Measurements from ENCODE around the gene PDLIM7. TPM values are rescaled to one million over a fixed set of nuclear protein-coding genes. Genes with fewer than 3 reads are reported as not detected.

PDLIM7 gene
- total RNA-seq, 4 donors from 2014 or later = 316 to 1,085 (median 575) TPM

DNA sequence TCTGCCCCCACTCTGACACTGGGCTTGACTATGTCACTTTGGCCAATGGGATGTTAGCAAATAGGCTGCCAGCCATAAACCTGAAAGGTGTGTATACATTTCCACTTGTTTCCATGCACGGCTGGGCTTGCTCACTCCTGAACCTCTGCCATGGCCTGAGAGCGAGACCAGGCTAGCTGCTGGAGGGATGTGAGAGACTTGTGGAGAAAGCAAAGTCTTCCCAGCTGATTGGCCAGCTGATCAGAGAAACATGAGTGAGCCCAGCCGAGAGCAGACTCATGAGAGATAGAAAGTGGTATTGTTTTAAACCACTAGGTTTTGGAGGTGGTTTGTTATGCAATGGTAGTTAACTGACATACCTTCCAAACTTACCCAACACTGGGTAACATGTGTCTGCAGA lies 43.0 kb upstream of the PDLIM7 start:
- H3K4me1 ChIP-seq = peaks cover 67 to 93% (median 85%) of the 10 kb centered on the region in 4 donors
- no peaks in the 10 kb centered on the region for H3K27me3 ChIP-seq
- peaks cover 3 to 35% (median 23%) of the 10 kb centered on the region in 4 donors for H3K36me3 ChIP-seq
- intact Hi-C loops (cut with DNase I) = no loop called here
- DNase-seq (ENCODE audit: extremely low spot score) = no peak
- H3K27ac ChIP-seq (replicated peaks in 1 of 4) = peak overlapping the region in 2 of 4 donors; percentile 3 to 4
- no peaks in the 10 kb centered on the region for H3K9me3 ChIP-seq
- no peak for TF ChIP-seq POLR2A (IDR thresholded peaks at IDR 0.05; ENCODE audit: low read depth)
- TF ChIP-seq, protein P1, sequence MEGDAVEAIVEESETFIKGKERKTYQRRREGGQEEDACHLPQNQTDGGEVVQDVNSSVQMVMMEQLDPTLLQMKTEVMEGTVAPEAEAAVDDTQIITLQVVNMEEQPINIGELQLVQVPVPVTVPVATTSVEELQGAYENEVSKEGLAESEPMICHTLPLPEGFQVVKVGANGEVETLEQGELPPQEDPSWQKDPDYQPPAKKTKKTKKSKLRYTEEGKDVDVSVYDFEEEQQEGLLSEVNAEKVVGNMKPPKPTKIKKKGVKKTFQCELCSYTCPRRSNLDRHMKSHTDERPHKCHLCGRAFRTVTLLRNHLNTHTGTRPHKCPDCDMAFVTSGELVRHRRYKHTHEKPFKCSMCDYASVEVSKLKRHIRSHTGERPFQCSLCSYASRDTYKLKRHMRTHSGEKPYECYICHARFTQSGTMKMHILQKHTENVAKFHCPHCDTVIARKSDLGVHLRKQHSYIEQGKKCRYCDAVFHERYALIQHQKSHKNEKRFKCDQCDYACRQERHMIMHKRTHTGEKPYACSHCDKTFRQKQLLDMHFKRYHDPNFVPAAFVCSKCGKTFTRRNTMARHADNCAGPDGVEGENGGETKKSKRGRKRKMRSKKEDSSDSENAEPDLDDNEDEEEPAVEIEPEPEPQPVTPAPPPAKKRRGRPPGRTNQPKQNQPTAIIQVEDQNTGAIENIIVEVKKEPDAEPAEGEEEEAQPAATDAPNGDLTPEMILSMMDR (IDR thresholded peaks at IDR 0.05) = no peak
- TF ChIP-seq EP300 (IDR thresholded peaks at IDR 0.05) = no peak
- TF ChIP-seq POLR2AphosphoS5 (IDR thresholded peaks at IDR 0.05) = no peak
- no peak overlapping the region for H3K4me3 ChIP-seq
- WGBS = 38% methylated on average over 3 of the region's 3 CpGs

DNA sequence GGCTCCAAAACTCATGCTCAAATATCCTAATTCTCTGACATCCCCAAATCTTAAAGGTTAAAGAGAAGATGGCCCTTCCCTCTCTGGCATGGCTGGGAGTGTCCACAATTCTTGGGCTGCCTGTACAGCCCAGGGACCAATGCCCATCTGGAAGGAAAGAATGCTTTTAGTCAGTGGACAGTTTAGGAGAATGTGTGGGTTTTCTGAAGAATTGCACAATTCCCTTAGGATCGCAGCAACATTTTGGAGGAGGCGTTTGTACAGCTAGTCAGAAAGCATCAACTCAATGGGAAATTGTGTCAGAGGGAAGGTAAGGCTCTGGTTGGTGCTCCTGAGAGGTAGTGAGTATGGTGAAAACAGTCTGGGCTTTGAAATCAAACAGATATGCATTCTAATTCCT lies 42.0 kb upstream of the PDLIM7 start:
- Histone ChIP-seq H3K9me3 (no peaks in the 10 kb centered on the region), H3K36me3 (peaks cover 3 to 45% (median 28%) of the 10 kb centered on the region in 4 donors), H3K27ac (replicated peaks in 1 of 4) (peak overlapping the region; percentile 75 to 82 (median 80)), H3K27me3 (no peaks in the 10 kb centered on the region), H3K4me1 (peaks cover 60 to 87% (median 75%) of the 10 kb centered on the region in 4 donors), H3K4me3 (no peak overlapping the region)
- DNase-seq (ENCODE audit: extremely low spot score) = no peak
- 73% methylated on average over 2 of the region's 2 CpGs for WGBS
- intact Hi-C loops (cut with DNase I) = no loop called here
- TF ChIP-seq EP300 (IDR thresholded peaks at IDR 0.05) = no peak

DNA sequence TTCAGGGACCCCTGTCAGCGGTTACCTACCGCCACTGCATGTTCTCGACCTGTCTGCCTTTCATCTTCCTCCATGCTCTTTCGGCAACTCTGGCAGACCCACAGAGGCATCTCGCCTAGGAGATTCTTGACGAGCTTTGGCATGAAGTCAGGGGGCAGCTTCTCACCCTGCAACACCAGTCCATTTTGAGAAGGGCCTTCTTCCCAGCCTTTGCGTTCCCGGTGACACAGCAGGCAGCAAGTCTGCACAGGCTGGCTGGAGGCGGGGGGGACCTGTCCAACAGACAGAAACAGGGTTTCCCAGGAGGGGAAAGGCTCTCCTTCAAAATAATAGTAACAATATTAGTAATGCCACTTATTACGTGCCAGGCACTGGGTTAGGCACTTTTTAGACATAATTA lies 41.5 kb upstream of the PDLIM7 start:
- 94% methylated on average over 8 of the region's 10 CpGs for WGBS
- no peak for TF ChIP-seq POLR2AphosphoS5 (IDR thresholded peaks at IDR 0.05)
- no peak for TF ChIP-seq POLR2A (IDR thresholded peaks at IDR 0.05; ENCODE audit: low read depth)
- TF ChIP-seq, protein P1 (IDR thresholded peaks at IDR 0.05) = no peak
- no peak for TF ChIP-seq EP300 (IDR thresholded peaks at IDR 0.05)
- Histone ChIP-seq H3K27ac (replicated peaks in 1 of 4) (peak overlapping the region; percentile 75 to 82 (median 80)), H3K9me3 (no peaks in the 10 kb centered on the region), H3K27me3 (no peaks in the 10 kb centered on the region), H3K4me3 (no peak overlapping the region), H3K36me3 (peaks cover 3 to 50% (median 31%) of the 10 kb centered on the region in 4 donors), H3K4me1 (peaks cover 56 to 84% (median 69%) of the 10 kb centered on the region in 4 donors)
- intact Hi-C loops (cut with DNase I) = no loop called here
- DNase-seq (ENCODE audit: extremely low spot score) = no peak

DNA sequence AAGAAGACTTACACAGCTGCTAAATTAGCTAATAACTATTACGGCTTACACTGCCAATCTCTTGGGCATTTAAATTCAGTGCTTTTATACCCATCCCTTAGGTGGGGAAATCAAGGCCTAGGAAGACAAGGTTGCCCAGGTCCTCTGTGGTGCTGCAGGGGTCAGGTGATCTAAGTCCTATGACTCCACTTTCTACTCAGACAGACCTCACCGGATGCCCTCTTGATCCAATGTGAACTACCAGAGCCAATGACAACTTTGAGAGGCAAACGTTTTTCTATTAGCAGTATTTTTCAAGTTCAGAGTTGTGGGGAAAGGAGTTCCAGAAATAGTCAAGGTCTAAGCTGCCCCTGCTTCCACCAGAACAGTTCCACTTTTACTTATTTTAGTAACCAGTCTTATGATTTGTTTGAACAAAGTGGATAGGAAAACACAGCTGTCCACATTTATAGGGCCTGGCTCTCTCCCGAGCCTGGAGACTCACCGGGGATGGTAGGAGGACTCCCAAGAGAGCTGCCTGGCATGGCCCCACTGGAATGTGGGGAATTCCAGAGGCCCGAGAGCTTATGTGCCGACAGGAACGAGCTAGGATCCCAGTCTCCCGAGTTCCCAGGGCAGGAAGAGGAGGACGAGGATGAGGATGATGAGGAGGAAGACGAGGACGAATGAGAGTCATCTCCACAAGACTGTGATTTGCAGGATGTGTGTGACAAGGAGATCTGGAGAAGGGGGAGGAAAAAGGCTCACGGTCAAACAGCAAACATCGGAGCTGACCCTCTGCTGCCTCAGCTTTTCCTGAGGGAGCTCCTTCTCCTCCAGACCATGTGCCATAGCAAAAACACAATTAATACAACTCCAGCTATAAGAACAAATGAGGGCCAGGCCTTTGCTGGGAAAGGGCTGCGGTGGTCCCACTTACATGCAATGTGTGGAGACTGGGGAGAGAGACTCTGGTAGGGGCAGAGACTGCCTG lies 40.3 kb upstream of the PDLIM7 start:
- no peaks in the 10 kb centered on the region for H3K27me3 ChIP-seq
- peaks cover 45 to 80% (median 57%) of the 10 kb centered on the region in 4 donors for H3K4me1 ChIP-seq
- no peak for DNase-seq (ENCODE audit: extremely low spot score)
- H3K9me3 ChIP-seq = no peaks in the 10 kb centered on the region
- peak overlapping the region; percentile 75 to 82 (median 80) for H3K27ac ChIP-seq (replicated peaks in 1 of 4)
- TF ChIP-seq POLR2AphosphoS5 (IDR thresholded peaks at IDR 0.05) = peak; percentile 27 to 50
- TF ChIP-seq POLR2A (IDR thresholded peaks at IDR 0.05; ENCODE audit: low read depth) = no peak
- no peak overlapping the region for H3K4me3 ChIP-seq
- intact Hi-C loops (cut with DNase I) = no loop called here
- WGBS = 21% methylated on average over 15 of the region's 15 CpGs
- peaks cover 3 to 60% (median 41%) of the 10 kb centered on the region in 4 donors for H3K36me3 ChIP-seq

DNA sequence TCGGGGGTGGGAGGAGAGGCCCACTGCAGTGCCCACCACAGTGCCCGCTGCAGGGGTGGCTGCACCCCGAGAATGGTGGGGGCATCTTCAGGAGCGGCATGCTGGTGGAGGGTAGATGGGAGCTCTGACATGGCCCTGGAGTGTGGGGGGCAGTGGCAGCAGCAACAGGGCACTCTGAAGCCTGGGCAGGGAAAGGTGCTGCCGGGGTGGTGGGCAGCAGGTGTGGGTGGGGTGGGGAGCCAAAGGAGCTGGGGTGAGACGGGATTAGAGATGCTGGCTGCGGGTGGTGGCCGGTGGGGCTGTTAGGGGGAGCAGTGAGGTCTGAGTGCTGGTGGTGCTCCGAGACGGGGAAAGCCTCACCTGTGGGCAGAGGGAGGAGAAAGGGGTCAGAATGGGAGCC lies 39.0 kb upstream of the PDLIM7 start:
- peaks cover 12 to 73% (median 54%) of the 10 kb centered on the region in 4 donors for H3K36me3 ChIP-seq
- H3K4me1 ChIP-seq = peaks cover 45 to 74% (median 52%) of the 10 kb centered on the region in 4 donors
- H3K27me3 ChIP-seq = no peaks in the 10 kb centered on the region
- H3K27ac ChIP-seq (replicated peaks in 1 of 4) = peak overlapping the region; percentile 75 to 82 (median 80)
- no peak overlapping the region for H3K4me3 ChIP-seq
- intact Hi-C loops (cut with DNase I) = no loop called here
- DNase-seq (ENCODE audit: extremely low spot score) = no peak
- no peak for TF ChIP-seq POLR2A (IDR thresholded peaks at IDR 0.05; ENCODE audit: low read depth)
- TF ChIP-seq, protein P1 (IDR thresholded peaks at IDR 0.05) = no peak
- TF ChIP-seq POLR2AphosphoS5 (IDR thresholded peaks at IDR 0.05) = no peak
- TF ChIP-seq EP300 (IDR thresholded peaks at IDR 0.05) = no peak
- no peaks in the 10 kb centered on the region for H3K9me3 ChIP-seq
- WGBS = 91% methylated on average over 10 of the region's 10 CpGs
